ENCODE results near the gene PURB. TPM values are rescaled to one million over a fixed set of nuclear protein-coding genes. Genes with fewer than 3 reads are reported as not detected.

Gene PURB
- total and polyA plus RNA-seq, 9 of the 15 experiments (the other 6 are each of a cell fraction or from before 2014, with no cell fraction given): 1.6 to 14.1 (median 8.8) TPM

DNA sequence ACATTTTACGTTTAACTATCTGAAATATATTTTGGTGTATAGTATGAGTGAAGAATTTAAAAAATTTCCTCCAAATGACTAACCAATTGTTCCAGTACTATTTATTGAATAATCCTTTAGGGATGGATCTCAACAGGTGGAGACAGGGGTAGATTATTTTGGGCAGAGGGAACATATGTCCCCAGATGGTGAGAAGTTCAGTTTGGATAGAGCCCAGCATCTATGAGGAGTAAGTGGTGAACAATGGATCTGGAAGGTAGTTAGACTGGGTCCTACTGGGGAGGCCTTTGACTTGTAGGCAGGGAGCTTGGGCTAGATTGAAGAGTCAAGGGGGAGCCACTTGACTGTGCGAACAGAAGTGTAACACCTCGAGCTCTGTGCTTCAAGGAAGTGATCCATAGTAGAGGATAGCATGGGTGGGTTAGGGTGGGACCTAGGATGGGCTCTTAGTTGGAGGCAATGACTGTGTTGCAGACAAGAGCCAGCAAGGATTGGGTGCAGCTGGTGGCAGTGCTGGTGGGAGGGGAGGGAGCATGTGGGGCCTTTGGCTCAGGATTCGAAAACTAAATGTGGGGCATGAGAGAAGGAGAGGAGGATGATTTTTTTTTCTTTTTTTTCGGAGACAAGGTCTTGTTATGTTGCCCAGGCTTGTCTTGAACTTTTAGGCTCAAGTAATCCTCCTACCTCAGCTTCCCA is 3.9 kb upstream of the PURB start:
- in situ Hi-C loops (cut with MboI) (no loop called here), intact Hi-C loops (cut with micrococcal nuclease) (no loop called here)
- Histone ChIP-seq H3K79me2 (ENCODE audit: control insufficient read depth, insufficient read depth, low read length) (peaks cover 24% of the 10 kb centered on the region), H3K27me3 (ENCODE audit: control insufficient read depth in 2 of 2, insufficient read depth in 2 of 2, low read length in 2 of 2) (no peaks in the 10 kb centered on the region), H3K4me3 (no peak overlapping the region), H3K9me3 (replicated peaks; ENCODE audit: control insufficient read depth, insufficient read depth, low read depth, low read length) (no peaks in the 10 kb centered on the region), H3K27ac (ENCODE audit: extremely low read depth, low read depth, low read length) (no peak overlapping the region), H3K36me3 (ENCODE audit: control insufficient read depth, insufficient read depth, low read length) (peaks cover 1% of the 10 kb centered on the region; the same call in 1 of the 3 replicates), H3K9me1 (ENCODE audit: control insufficient read depth, insufficient read depth, low read length) (no peaks in the 10 kb centered on the region), H3K4me1 (replicated peaks in 1 of 2; ENCODE audit: control insufficient read depth in 2 of 2, insufficient read depth in 2 of 2, low read length in 2 of 2) (peaks cover 0 to 17% of the 10 kb centered on the region in 2 experiments; a peak in 4 of 5 replicates), H3K9ac (ENCODE audit: insufficient read depth in 1 of 2, low read depth in 2 of 2, low read length in 2 of 2) (peak overlapping the region in 1 of 2 experiments; percentile 39; a peak in 1 of 4 replicates), H4K20me1 (replicated peaks; ENCODE audit: control insufficient read depth, insufficient read depth, low read length) (peaks cover 4% of the 10 kb centered on the region), H2AFZ (ENCODE audit: low read depth, low read length) (no peak overlapping the region), H3K4me2 (ENCODE audit: insufficient read depth, low read length) (no peak overlapping the region)
- BruUV-seq (replicated peaks): no TSS peak
- FAIRE-seq: no peak
- ATAC-seq: no peak
- ChIA-PET CTCF (ENCODE audit: low intra/inter-chr PET ratio) (interaction anchor here (0.6 kb wide), 1 partner anchor 43 kb away, joined by 4 read pairs; no protein-coding TSS in a partner anchor), POLR2A (no interaction called here)
- WGBS (ENCODE audit: insufficient coverage, low coverage, missing lambda C conversion rate): 77% methylated on average over 3 of the region's 5 CpGs
- DNase-seq (ENCODE audit: extremely low read depth in 1 of 4, low spot score in 3 of 4): no peak
- no peak for TF ChIP-seq EHMT2 (IDR thresholded peaks at IDR 0.05)
- TF ChIP-seq SPI1 (IDR thresholded peaks at IDR 0.05; ENCODE audit: borderline replicate concordance, low read depth, low read length): no peak
- TF ChIP-seq ZNF311 (CRISPR knock-in tag; IDR thresholded peaks at IDR 0.05): no peak
- no peak for TF ChIP-seq ZNF23 (CRISPR knock-in tag; IDR thresholded peaks at IDR 0.05)
- no peak for TF ChIP-seq SMARCE1 (IDR thresholded peaks at IDR 0.05)
- TF ChIP-seq, protein P1, sequence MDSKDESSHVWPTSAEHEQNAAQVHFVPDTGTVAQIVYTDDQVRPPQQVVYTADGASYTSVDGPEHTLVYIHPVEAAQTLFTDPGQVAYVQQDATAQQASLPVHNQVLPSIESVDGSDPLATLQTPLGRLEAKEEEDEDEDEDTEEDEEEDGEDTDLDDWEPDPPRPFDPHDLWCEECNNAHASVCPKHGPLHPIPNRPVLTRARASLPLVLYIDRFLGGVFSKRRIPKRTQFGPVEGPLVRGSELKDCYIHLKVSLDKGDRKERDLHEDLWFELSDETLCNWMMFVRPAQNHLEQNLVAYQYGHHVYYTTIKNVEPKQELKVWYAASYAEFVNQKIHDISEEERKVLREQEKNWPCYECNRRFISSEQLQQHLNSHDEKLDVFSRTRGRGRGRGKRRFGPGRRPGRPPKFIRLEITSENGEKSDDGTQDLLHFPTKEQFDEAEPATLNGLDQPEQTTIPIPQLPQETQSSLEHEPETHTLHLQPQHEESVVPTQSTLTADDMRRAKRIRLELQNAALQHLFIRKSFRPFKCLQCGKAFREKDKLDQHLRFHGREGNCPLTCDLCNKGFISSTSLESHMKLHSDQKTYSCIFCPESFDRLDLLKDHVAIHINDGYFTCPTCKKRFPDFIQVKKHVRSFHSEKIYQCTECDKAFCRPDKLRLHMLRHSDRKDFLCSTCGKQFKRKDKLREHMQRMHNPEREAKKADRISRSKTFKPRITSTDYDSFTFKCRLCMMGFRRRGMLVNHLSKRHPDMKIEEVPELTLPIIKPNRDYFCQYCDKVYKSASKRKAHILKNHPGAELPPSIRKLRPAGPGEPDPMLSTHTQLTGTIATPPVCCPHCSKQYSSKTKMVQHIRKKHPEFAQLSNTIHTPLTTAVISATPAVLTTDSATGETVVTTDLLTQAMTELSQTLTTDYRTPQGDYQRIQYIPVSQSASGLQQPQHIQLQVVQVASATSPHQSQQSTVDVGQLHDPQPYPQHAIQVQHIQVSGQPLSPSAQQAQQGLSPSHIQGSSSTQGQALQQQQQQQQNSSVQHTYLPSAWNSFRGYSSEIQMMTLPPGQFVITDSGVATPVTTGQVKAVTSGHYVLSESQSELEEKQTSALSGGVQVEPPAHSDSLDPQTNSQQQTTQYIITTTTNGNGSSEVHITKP (IDR thresholded peaks at IDR 0.05; ENCODE audit: partially characterized antibody): no peak
- no peak for TF ChIP-seq CREBBP (IDR thresholded peaks at IDR 0.05; ENCODE audit: low read depth, low read length)
- no peak for TF ChIP-seq ZNF384 (IDR thresholded peaks at IDR 0.05; ENCODE audit: low read depth, low read length)
- TF ChIP-seq, protein P2, sequence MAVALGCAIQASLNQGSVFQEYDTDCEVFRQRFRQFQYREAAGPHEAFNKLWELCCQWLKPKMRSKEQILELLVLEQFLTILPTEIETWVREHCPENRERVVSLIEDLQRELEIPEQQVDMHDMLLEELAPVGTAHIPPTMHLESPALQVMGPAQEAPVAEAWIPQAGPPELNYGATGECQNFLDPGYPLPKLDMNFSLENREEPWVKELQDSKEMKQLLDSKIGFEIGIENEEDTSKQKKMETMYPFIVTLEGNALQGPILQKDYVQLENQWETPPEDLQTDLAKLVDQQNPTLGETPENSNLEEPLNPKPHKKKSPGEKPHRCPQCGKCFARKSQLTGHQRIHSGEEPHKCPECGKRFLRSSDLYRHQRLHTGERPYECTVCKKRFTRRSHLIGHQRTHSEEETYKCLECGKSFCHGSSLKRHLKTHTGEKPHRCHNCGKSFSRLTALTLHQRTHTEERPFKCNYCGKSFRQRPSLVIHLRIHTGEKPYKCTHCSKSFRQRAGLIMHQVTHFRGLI (CRISPR knock-in tag; IDR thresholded peaks at IDR 0.05): no peak
- TF ChIP-seq HMG20A (CRISPR knock-in tag; conservative IDR thresholded peaks at IDR 0.05): no peak
- no peak for TF ChIP-seq HOXB6 (CRISPR knock-in tag; IDR thresholded peaks at IDR 0.05; ENCODE audit: borderline replicate concordance)
- no peak for TF ChIP-seq ILF3 (IDR thresholded peaks at IDR 0.05; ENCODE audit: borderline replicate concordance)

All from K562 (cell line).